Caco-2 (cell line): Measurements from ENCODE around the gene STAB1. TPM values are rescaled to one million over a fixed set of nuclear protein-coding genes. Genes with fewer than 3 reads are reported as not detected.
"Not testable (repeated sequence)": the region's sequence is repeated elsewhere in the genome, so short reads cannot be mapped to it uniquely, and the experiment has no call there.

Experiments
- BruUV-seq: library from RNA; stranded (reverse); fragments of 400-500 nt; replicated peaks from 2 replicates; lab custom pipeline; 2021; lab: Mats Ljungman, UMichigan
- CTCF ChIA-PET: fragments of 300-600 bp; sonication (Branson Sonifier 250); formaldehyde crosslinking; loops from one replicate; lab custom pipeline; 2022; ENCODE audit warnings: antibody characterized with exemption; lab: Charles Lee
- POLR2A ChIA-PET: fragments of 300-600 bp; sonication (Branson Sonifier 250); formaldehyde crosslinking; loops from one replicate; lab custom pipeline; 2022; ENCODE audit warnings: antibody characterized with exemption; lab: Charles Lee
- DNase-seq, 2 experiments: peaks; one replicate each; pipeline versions ENCODE4 v3.0.0 to v3.0.0-alpha.2; 2020 to 2022
- H3K27me3 ChIP-seq: replicated peaks from 2 replicates; pipeline ENCODE4 v1.6.0; 2011; ENCODE audit warnings: low read length; ENCODE audit not compliant: control insufficient read depth, insufficient read depth
- H3K36me3 ChIP-seq: 2 replicates; pipeline ENCODE4 v1.5.1; 2011; ENCODE audit warnings: low read length; ENCODE audit not compliant: control insufficient read depth, insufficient read depth
- H3K4me1 ChIP-seq: fragments of 250-450 bp; sonication (Bioruptor Pico); 2 replicates; pipeline ENCODE4 v1.5.1; 2020; ENCODE audit warnings: mild to moderate bottlenecking
- H3K4me3 ChIP-seq: 2 replicates; pipeline ENCODE4 v1.5.1; 2011; ENCODE audit warnings: low read depth, mild to moderate bottlenecking, control low read depth, low read length
- H3K9me3 ChIP-seq: fragments of 250-450 bp; sonication (Bioruptor Pico); 2 replicates; pipeline ENCODE4 v1.5.1; 2020; ENCODE audit warnings: mild to moderate bottlenecking, moderate library complexity
- H3K27ac Mint-ChIP-seq: one replicate; pipeline ENCODE4 v1.8.0; 2022; ENCODE audit warnings: mixed read lengths; ENCODE audit not compliant: unreplicated experiment
- H3K27me3 Mint-ChIP-seq: one replicate; pipeline ENCODE4 v1.8.0; 2022; ENCODE audit warnings: mixed read lengths; ENCODE audit not compliant: insufficient read depth, unreplicated experiment
- H3K36me3 Mint-ChIP-seq: one replicate; pipeline ENCODE4 v1.8.0; 2022; ENCODE audit warnings: mild to moderate bottlenecking, mixed read lengths; ENCODE audit not compliant: insufficient read depth, unreplicated experiment
- H3K4me1 Mint-ChIP-seq: one replicate; pipeline ENCODE4 v1.8.0; 2022; ENCODE audit warnings: low read depth, mixed read lengths; ENCODE audit not compliant: unreplicated experiment
- H3K4me3 Mint-ChIP-seq: one replicate; pipeline ENCODE4 v1.8.0; 2022; ENCODE audit warnings: mild to moderate bottlenecking, moderate library complexity, mixed read lengths; ENCODE audit not compliant: unreplicated experiment
- H3K9me3 Mint-ChIP-seq: one replicate; pipeline ENCODE4 v1.8.0; 2022; ENCODE audit warnings: mixed read lengths; ENCODE audit not compliant: unreplicated experiment
- CTCF ChIP-seq, 2 experiments: fragments of 200-600 bp in 1 of 2; IDR thresholded peaks; 1 replicate in 1 of 2; 2 replicates in 1 of 2; pipeline versions ENCODE4 v1.5.1 to v1.8.0; 2011 to 2022; ENCODE audit warnings: antibody characterized with exemption in 1 of 2, control low read depth in 1 of 2, inconsistent platforms in 1 of 2, low read depth in 1 of 2, low read length in 1 of 2, mild to moderate bottlenecking in 1 of 2, moderate library complexity in 1 of 2; ENCODE audit not compliant: insufficient read depth in 1 of 2, severe bottlenecking in 1 of 2, unreplicated experiment in 1 of 2
- intact Hi-C: fragments of 100-400 bp; cut with micrococcal nuclease; formaldehyde crosslinking; loops from one replicate; pipeline ENCODE4 v1.10.0; 2022; ENCODE audit not compliant: unreplicated experiment
- total RNA-seq: library from RNA; stranded (reverse); gene quantifications from 2 replicates; pipeline ENCODE4 v1.2.3, GENCODE V29; 2022

STAB1 gene
- total RNA-seq, 1 experiment from 2014 or later: 0.39 TPM

- no peak for DNase-seq
- H3K36me3 ChIP-seq: peaks cover 5% of the 10 kb centered on the region
- Mint-ChIP-seq H3K4me3 (no peak overlapping the region), H3K4me1 (no peaks in the 10 kb centered on the region), H3K27ac (no peak overlapping the region), H3K9me3 (no peaks in the 10 kb centered on the region), H3K36me3 (peaks cover 51% of the 10 kb centered on the region), H3K27me3 (no peaks in the 10 kb centered on the region)
- BruUV-seq: no TSS peak
- CTCF ChIA-PET: no interaction called here
- H3K27me3 ChIP-seq: no peaks in the 10 kb centered on the region
- intact Hi-C loops: no loop called here
- POLR2A ChIA-PET: no interaction called here
- TF ChIP-seq CTCF (IDR thresholded peaks at IDR 0.05; ENCODE audit: insufficient read depth in 1 of 2, low read depth in 1 of 2, low read length in 1 of 2, severe bottlenecking in 1 of 2, unreplicated experiment in 1 of 2): no peak
- H3K9me3 ChIP-seq: no peaks in the 10 kb centered on the region
- peaks cover 5% of the 10 kb centered on the region; the same call in 1 of the 2 replicates for H3K4me1 ChIP-seq
- H3K4me3 ChIP-seq: no peak overlapping the region
Measured at GRCh38 chr3:52525680-52526561, 30.8 kb downstream of the STAB1 start.

GRCh38 chr3:52526671-52527038, 31.5 kb downstream of the STAB1 start:
- CTCF ChIA-PET, H3K4me1 ChIP-seq, H3K27ac Mint-ChIP-seq, H3K27me3 Mint-ChIP-seq, H3K4me3 ChIP-seq, H3K4me1 Mint-ChIP-seq, BruUV-seq, intact Hi-C loops, H3K9me3 ChIP-seq, H3K36me3 ChIP-seq, H3K4me3 Mint-ChIP-seq, H3K27me3 ChIP-seq, H3K9me3 Mint-ChIP-seq, DNase-seq: not testable (repeated sequence)
- H3K36me3 Mint-ChIP-seq: peaks cover 51% of the 10 kb centered on the region
- POLR2A ChIA-PET: interaction anchor here (1.5 kb wide), 1 partner anchor 9 kb away, joined by 4 read pairs; the partner anchor contains the start of gene UQCC5

GRCh38 chr3:52527039-52527731, 32.0 kb downstream of the STAB1 start:
- no peak overlapping the region for H3K4me3 Mint-ChIP-seq
- ChIA-PET CTCF (no interaction called here), POLR2A (interaction anchor here (1.5 kb wide), 1 partner anchor 9 kb away, joined by 4 read pairs; the partner anchor contains the start of gene UQCC5)
- H3K36me3 Mint-ChIP-seq: peaks cover 51% of the 10 kb centered on the region
- no peaks in the 10 kb centered on the region for H3K9me3 Mint-ChIP-seq
- H3K4me1 Mint-ChIP-seq: no peaks in the 10 kb centered on the region
- Histone ChIP-seq H3K4me1 (peaks cover 10% of the 10 kb centered on the region), H3K4me3 (no peak overlapping the region), H3K9me3 (no peaks in the 10 kb centered on the region), H3K27me3 (no peaks in the 10 kb centered on the region), H3K36me3 (peaks cover 5% of the 10 kb centered on the region)
- BruUV-seq: no TSS peak
- no peak for TF ChIP-seq CTCF (IDR thresholded peaks at IDR 0.05; ENCODE audit: insufficient read depth in 1 of 2, low read depth in 1 of 2, low read length in 1 of 2, severe bottlenecking in 1 of 2, unreplicated experiment in 1 of 2)
- no peaks in the 10 kb centered on the region for H3K27me3 Mint-ChIP-seq
- intact Hi-C loops: no loop called here
- no peak overlapping the region for H3K27ac Mint-ChIP-seq
- peak in 1 of 2 experiments; percentile 38 for DNase-seq
